NCI-H1105 treated with DMSO at 0.1 percent for 48 hours (cell line): ENCODE results near the gene ADAT3.

Experiments
- DNase-seq: peaks from one replicate; lab custom pipeline; 2025; lab: John Stamatoyannopoulos, UW

ADAT3 gene

GRCh38 chr19:1957562-1958248 is 52.5 kb downstream of the ADAT3 start:
- DNase-seq, result no peak

DNA sequence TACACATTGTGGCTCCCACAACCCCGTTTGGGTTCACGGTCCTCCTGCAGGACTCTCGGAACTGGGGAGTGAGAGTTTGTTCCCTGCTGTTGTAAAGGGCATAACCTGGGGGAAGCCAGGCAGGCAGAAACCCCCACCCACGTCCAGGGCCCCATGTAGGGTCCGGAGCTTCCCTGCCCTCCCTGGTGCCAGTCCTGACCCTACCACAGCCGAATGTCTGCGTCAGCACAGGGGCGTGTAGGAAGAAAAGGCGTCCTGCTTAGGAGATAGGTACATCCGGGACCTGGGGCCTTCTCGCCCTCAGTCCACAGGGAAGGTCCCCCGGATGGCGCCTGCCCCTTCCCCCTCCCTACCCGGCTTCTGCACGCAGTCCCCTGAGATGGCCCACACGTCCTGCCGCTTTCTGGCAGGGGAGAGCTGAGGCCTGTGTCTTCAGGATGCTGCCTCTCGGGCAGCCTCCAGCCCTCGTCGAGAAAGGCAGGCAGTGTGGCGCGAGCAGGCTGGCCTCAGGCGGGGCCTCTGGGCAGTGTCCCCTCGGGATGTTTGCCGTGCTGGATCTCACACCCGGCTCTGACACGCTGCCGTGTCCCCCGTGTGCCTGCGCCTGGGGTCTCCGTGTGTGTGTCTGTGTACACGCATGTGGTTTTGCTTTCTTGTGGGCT is 54.9 kb downstream of the ADAT3 start:
- DNase-seq, result no peak

GRCh38 chr19:1961000-1961883 is 56.0 kb downstream of the ADAT3 start:
- no peak for DNase-seq

- no peak for DNase-seq
Measured at GRCh38 chr19:1962674-1963073, 57.5 kb downstream of the ADAT3 start.
